Astrocyte (in vitro differentiated cells and primary cell): ENCODE measurements around the gene FIG4. TPM values are rescaled to one million over a fixed set of nuclear protein-coding genes. Genes with fewer than 3 reads are reported as not detected.
A peak's percentile ranks its signal among the peaks of the same experiment; 100 is the strongest.

ENCODE experiments used
- DNase-seq: peaks from one replicate; pipeline ENCODE4 v3.0.0-alpha.2; 2010; ENCODE audit warnings: low read depth
- FAIRE-seq: peaks from 2 replicates; lab custom pipeline; 2011; peaks lifted over from hg19 to GRCh38; lab: Jason Lieb, UNC
- H2AFZ ChIP-seq: 2 replicates; pipeline ENCODE4 v1.6.0; 2012; ENCODE audit warnings: low read depth, low read length, inconsistent platforms
- H3K27ac ChIP-seq: 2 replicates; pipeline ENCODE4 v1.5.1; 2011; ENCODE audit warnings: low read depth, low read length, inconsistent platforms
- H3K27me3 ChIP-seq: 2 replicates; pipeline ENCODE4 v1.6.0; 2011; ENCODE audit warnings: low read length, inconsistent platforms; ENCODE audit not compliant: insufficient read depth
- H3K36me3 ChIP-seq: 2 replicates; pipeline ENCODE4 v1.5.1; 2011; ENCODE audit warnings: low read length, inconsistent platforms; ENCODE audit not compliant: insufficient read depth
- H3K4me1 ChIP-seq: 2 replicates; pipeline ENCODE4 v1.5.1; 2011; ENCODE audit warnings: low read length, inconsistent platforms; ENCODE audit not compliant: insufficient read depth
- H3K4me2 ChIP-seq: 2 replicates; pipeline ENCODE4 v1.6.0; 2012; ENCODE audit warnings: low read length, inconsistent platforms
- H3K4me3 ChIP-seq: 2 replicates; pipeline ENCODE4 v1.5.1; 2011; ENCODE audit warnings: low read depth, mild to moderate bottlenecking, low read length, inconsistent platforms; ENCODE audit not compliant: insufficient read depth
- H3K79me2 ChIP-seq: 2 replicates; pipeline ENCODE4 v1.6.0; 2012; ENCODE audit warnings: mild to moderate bottlenecking, low read length, inconsistent platforms; ENCODE audit not compliant: insufficient read depth
- H3K9ac ChIP-seq: 2 replicates; pipeline ENCODE4 v1.6.0; 2012; ENCODE audit warnings: mild to moderate bottlenecking, low read length, inconsistent platforms
- H3K9me3 ChIP-seq: 2 replicates; pipeline ENCODE4 v1.5.1; 2012; ENCODE audit warnings: low read depth, mild to moderate bottlenecking, low read length, inconsistent platforms; ENCODE audit not compliant: insufficient read depth
- H4K20me1 ChIP-seq: 2 replicates; pipeline ENCODE4 v1.6.0; 2012; ENCODE audit warnings: low read length, inconsistent platforms; ENCODE audit not compliant: insufficient read depth
- H3K27ac Mint-ChIP-seq: one replicate; pipeline ENCODE4 v1.8.0; 2021; ENCODE audit warnings: mild to moderate bottlenecking, mixed read lengths; ENCODE audit not compliant: unreplicated experiment
- H3K27me3 Mint-ChIP-seq: one replicate; pipeline ENCODE4 v1.8.0; 2021; ENCODE audit warnings: low read depth, mixed read lengths; ENCODE audit not compliant: unreplicated experiment
- H3K36me3 Mint-ChIP-seq: one replicate; pipeline ENCODE4 v1.8.0; 2021; ENCODE audit warnings: low read depth, mixed read lengths; ENCODE audit not compliant: unreplicated experiment
- H3K4me1 Mint-ChIP-seq: one replicate; pipeline ENCODE4 v1.8.0; 2021; ENCODE audit warnings: low read depth, mixed read lengths; ENCODE audit not compliant: unreplicated experiment
- H3K4me3 Mint-ChIP-seq: one replicate; pipeline ENCODE4 v1.8.0; 2021; ENCODE audit warnings: mild to moderate bottlenecking, moderate library complexity, mixed read lengths; ENCODE audit not compliant: unreplicated experiment
- H3K9me3 Mint-ChIP-seq: one replicate; pipeline ENCODE4 v1.8.0; 2021; ENCODE audit warnings: mild to moderate bottlenecking, mixed read lengths; ENCODE audit not compliant: unreplicated experiment
- EZH2 ChIP-seq: IDR thresholded peaks from 2 replicates; pipeline ENCODE4 v1.6.1; 2012; ENCODE audit warnings: mild to moderate bottlenecking, low read length, inconsistent platforms; ENCODE audit not compliant: insufficient read depth
- total RNA-seq: library from RNA; stranded (reverse); gene quantifications from 2 replicates; pipeline ENCODE4 v1.2.1, GENCODE V29; 2021
- TF ChIP-seq, protein P1 (sequence below): IDR thresholded peaks from 2 replicates; pipeline ENCODE4 v1.5.1; 2011; ENCODE audit warnings: low read depth, mild to moderate bottlenecking, inconsistent platforms, low read length, moderate library complexity; ENCODE audit not compliant: insufficient read depth

The FIG4 gene
- total RNA-seq, 1 donor from 2014 or later: 8.4 TPM

DNA sequence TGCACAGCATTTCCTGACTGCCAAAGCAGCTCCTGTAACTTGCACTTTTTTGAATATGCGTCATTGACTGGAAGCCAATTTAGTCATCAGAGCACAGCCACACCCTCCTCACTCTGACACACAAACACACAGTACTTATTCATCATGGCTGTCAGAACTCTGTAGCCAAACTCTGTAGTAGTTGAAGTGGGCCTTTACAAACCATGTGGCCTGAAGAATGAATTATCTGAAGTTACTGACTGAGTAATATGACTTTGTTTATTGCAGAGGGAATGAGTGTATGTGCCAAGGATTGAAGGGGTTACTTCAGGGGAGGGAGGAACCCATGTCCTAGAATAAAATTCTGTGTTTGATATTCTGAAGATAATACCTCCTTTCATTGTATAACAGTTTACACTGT, 102.7 kb downstream of the FIG4 start:
- Histone ChIP-seq H3K27me3 (no peaks in the 10 kb centered on the region), H3K4me2 (peak overlapping the region; percentile 48), H2AFZ (no peak overlapping the region), H3K9ac (peak overlapping the region; percentile 67), H3K4me3 (no peak overlapping the region), H3K9me3 (no peaks in the 10 kb centered on the region), H3K4me1 (peaks cover 39% of the 10 kb centered on the region), H3K27ac (peak overlapping the region; percentile 89), H3K79me2 (no peaks in the 10 kb centered on the region), H3K36me3 (no peaks in the 10 kb centered on the region), H4K20me1 (no peaks in the 10 kb centered on the region)
- DNase-seq: peak; percentile 97
- peak; percentile 81 for FAIRE-seq
- Mint-ChIP-seq H3K36me3 (peaks cover 3% of the 10 kb centered on the region), H3K4me3 (no peak overlapping the region), H3K27me3 (no peaks in the 10 kb centered on the region), H3K4me1 (peaks cover 38% of the 10 kb centered on the region), H3K27ac (peak overlapping the region; percentile 53), H3K9me3 (no peaks in the 10 kb centered on the region)
- TF ChIP-seq, protein P1, sequence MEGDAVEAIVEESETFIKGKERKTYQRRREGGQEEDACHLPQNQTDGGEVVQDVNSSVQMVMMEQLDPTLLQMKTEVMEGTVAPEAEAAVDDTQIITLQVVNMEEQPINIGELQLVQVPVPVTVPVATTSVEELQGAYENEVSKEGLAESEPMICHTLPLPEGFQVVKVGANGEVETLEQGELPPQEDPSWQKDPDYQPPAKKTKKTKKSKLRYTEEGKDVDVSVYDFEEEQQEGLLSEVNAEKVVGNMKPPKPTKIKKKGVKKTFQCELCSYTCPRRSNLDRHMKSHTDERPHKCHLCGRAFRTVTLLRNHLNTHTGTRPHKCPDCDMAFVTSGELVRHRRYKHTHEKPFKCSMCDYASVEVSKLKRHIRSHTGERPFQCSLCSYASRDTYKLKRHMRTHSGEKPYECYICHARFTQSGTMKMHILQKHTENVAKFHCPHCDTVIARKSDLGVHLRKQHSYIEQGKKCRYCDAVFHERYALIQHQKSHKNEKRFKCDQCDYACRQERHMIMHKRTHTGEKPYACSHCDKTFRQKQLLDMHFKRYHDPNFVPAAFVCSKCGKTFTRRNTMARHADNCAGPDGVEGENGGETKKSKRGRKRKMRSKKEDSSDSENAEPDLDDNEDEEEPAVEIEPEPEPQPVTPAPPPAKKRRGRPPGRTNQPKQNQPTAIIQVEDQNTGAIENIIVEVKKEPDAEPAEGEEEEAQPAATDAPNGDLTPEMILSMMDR: no peak
- no peak for TF ChIP-seq EZH2

DNA sequence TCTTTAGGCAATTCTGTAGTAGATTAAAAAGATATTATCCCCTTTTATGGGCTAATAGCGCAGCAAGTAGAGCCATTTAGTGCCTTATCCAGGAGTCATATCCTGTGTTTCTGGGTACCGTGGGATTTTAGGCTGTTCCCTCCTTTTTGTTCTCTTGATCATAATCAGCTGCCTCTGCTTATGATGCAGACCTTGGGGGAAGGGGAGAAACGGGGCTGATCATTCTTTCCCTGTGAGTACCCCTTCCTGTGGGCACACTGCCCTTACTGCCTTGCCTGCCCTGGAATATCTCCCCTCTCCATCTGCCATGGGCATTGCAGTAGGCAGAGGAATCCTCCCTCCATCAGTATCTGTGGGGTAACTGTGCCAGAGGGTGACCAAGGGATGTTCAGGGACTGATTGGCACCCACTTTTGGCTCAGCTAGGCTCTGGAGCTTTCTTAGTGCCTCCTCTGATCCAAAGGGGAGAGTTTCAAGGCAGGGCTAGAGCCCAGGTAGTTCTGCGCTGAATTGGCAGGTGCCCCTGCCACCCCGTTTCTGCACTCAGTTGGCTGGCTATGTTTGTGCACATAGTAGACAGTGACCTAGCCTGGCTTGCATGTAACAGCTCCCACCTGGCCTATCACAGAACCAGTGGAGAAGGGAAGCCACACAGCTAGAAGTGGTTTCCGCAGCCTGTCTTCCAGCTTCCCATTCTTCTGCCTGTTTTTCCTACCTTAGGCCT, 103.3 kb downstream of the FIG4 start:
- no peaks in the 10 kb centered on the region for H3K36me3 ChIP-seq
- no peak for FAIRE-seq
- peak overlapping the region; percentile 53 for H3K27ac Mint-ChIP-seq

More for the DNA sequence above, 103.3 kb downstream of the FIG4 start:
- Histone ChIP-seq H3K27ac (peak overlapping the region; percentile 89), H4K20me1 (no peaks in the 10 kb centered on the region), H3K9me3 (no peaks in the 10 kb centered on the region), H3K79me2 (no peaks in the 10 kb centered on the region), H3K4me3 (no peak overlapping the region), H2AFZ (peak overlapping the region; percentile 22), H3K27me3 (no peaks in the 10 kb centered on the region), H3K4me2 (peak overlapping the region; percentile 48), H3K4me1 (peaks cover 39% of the 10 kb centered on the region), H3K9ac (peak overlapping the region; percentile 67)
- Mint-ChIP-seq H3K9me3 (no peaks in the 10 kb centered on the region), H3K4me1 (peaks cover 38% of the 10 kb centered on the region), H3K27me3 (no peaks in the 10 kb centered on the region), H3K36me3 (peaks cover 3% of the 10 kb centered on the region), H3K4me3 (no peak overlapping the region)
- TF ChIP-seq, protein P1: no peak
- TF ChIP-seq EZH2: no peak
- peak; percentile 75 for DNase-seq
